B cell (primary cell): ENCODE measurements around the gene PRDM5.

Source experiments
- EZH2 ChIP-seq: IDR thresholded peaks from 2 replicates; pipeline ENCODE4 v1.6.1; 2012; ENCODE audit warnings: borderline replicate concordance, low read depth, mild to moderate bottlenecking, moderate library complexity, low read length; ENCODE audit not compliant: insufficient read depth, poor library complexity, severe bottlenecking
- TF ChIP-seq, protein P1 (sequence below): fragments of 200-600 bp; IDR thresholded peaks from one replicate; pipeline ENCODE4 v1.8.0; 2022; ENCODE audit warnings: antibody characterized with exemption, mild to moderate bottlenecking

DNA sequence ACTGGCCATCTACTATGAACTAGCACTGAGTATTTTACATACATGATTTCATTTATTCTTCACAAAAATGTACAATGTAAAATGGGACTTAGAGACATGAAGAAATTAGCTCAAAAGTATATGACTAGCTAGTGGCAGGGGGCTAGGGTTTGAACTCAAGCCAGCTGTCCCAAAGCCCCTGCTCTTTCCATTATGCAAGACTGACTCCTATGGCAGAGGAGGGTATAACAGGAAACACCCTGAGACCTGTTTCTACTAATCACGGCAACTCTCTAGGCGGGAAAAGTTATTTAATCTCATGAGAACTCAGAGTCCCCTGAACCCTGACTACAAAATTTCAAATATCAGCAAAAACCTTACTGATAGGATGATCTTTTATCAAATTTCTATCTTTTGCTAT is 150.6 kb downstream of the PRDM5 start:
- TF ChIP-seq, protein P1, sequence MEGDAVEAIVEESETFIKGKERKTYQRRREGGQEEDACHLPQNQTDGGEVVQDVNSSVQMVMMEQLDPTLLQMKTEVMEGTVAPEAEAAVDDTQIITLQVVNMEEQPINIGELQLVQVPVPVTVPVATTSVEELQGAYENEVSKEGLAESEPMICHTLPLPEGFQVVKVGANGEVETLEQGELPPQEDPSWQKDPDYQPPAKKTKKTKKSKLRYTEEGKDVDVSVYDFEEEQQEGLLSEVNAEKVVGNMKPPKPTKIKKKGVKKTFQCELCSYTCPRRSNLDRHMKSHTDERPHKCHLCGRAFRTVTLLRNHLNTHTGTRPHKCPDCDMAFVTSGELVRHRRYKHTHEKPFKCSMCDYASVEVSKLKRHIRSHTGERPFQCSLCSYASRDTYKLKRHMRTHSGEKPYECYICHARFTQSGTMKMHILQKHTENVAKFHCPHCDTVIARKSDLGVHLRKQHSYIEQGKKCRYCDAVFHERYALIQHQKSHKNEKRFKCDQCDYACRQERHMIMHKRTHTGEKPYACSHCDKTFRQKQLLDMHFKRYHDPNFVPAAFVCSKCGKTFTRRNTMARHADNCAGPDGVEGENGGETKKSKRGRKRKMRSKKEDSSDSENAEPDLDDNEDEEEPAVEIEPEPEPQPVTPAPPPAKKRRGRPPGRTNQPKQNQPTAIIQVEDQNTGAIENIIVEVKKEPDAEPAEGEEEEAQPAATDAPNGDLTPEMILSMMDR: no peak
- TF ChIP-seq EZH2: no peak
